K562 (cell line): ENCODE measurements around the gene DPP10.

Experiments used
- CEBPB ChIP-seq: fragments of 450-650 bp; IDR thresholded peaks from 2 replicates; pipeline ENCODE4 v1.6.1; 2016; ENCODE audit warnings: missing genetic modification characterization, missing compliant biosample characterization
- YY1 ChIP-seq, 3 experiments: IDR thresholded peaks; 2 replicates each; pipeline ENCODE4 v1.6.1; 2011; ENCODE audit warnings: low read length in 2 of 3, mild to moderate bottlenecking in 2 of 3, moderate library complexity in 2 of 3, borderline replicate concordance in 1 of 3, control low read depth in 1 of 3, low read depth in 1 of 3; ENCODE audit not compliant: insufficient read depth in 3 of 3, insufficient replicate concordance in 2 of 3, control insufficient read depth in 1 of 3, insufficient read length in 1 of 3; ENCODE audit errors: extremely low read depth in 1 of 3
- TF ChIP-seq, protein P1 (sequence below), 3 experiments: IDR thresholded peaks in 2 of 3; conservative IDR thresholded peaks in 1 of 3; 2 replicates each; pipeline ENCODE4 v1.5.1; 2011 to 2012; ENCODE audit warnings: low read length in 3 of 3, mild to moderate bottlenecking in 3 of 3, control low read depth in 2 of 3, improper control_type of control experiment in 1 of 3, inconsistent platforms in 1 of 3, low read depth in 1 of 3, mixed read lengths in 1 of 3, moderate library complexity in 1 of 3; ENCODE audit not compliant: insufficient read depth in 2 of 3

DNA sequence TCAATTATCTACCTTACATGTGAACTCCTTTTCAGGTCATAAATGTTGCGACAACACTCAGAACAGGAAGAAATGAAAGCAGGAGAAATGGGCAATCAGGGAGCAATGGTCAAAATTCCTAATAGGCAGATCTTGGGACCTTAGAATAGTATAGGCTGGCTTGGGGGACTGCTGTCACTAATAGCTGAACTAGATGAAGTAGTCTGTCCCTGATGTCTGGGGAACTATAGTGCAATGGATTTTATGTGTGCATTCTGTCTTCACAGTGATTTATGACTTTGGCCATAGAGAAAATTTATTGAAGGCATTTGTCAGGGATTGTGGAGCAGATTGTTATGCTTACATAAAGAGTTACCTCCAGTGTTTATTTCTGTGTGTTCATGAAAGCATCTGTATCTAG, 6.1 kb upstream of the DPP10 start:
- TF ChIP-seq CEBPB (tag) (no peak), YY1 (IDR thresholded peaks at IDR 0.05; ENCODE audit: borderline replicate concordance in 1 of 3, control insufficient read depth in 1 of 3, extremely low read depth in 1 of 3, insufficient read depth in 3 of 3, insufficient read length in 1 of 3, insufficient replicate concordance in 2 of 3, low read depth in 1 of 3, low read length in 2 of 3) (no peak)
- TF ChIP-seq, protein P1, sequence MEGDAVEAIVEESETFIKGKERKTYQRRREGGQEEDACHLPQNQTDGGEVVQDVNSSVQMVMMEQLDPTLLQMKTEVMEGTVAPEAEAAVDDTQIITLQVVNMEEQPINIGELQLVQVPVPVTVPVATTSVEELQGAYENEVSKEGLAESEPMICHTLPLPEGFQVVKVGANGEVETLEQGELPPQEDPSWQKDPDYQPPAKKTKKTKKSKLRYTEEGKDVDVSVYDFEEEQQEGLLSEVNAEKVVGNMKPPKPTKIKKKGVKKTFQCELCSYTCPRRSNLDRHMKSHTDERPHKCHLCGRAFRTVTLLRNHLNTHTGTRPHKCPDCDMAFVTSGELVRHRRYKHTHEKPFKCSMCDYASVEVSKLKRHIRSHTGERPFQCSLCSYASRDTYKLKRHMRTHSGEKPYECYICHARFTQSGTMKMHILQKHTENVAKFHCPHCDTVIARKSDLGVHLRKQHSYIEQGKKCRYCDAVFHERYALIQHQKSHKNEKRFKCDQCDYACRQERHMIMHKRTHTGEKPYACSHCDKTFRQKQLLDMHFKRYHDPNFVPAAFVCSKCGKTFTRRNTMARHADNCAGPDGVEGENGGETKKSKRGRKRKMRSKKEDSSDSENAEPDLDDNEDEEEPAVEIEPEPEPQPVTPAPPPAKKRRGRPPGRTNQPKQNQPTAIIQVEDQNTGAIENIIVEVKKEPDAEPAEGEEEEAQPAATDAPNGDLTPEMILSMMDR (IDR thresholded peaks at IDR 0.05 in 2 of 3, conservative IDR thresholded peaks at IDR 0.05 in 1 of 3; ENCODE audit: insufficient read depth in 2 of 3, low read depth in 1 of 3, low read length in 3 of 3): no peak
